Lung microvascular endothelial cell (primary cell): ENCODE measurements around the gene CADPS2. TPM values are rescaled to one million over a fixed set of nuclear protein-coding genes. Genes with fewer than 3 reads are reported as not detected.
"Not testable (repeated sequence)": the region's sequence is repeated elsewhere in the genome, so short reads cannot be mapped to it uniquely, and the experiment has no call there.

Experiments
- DNase-seq, 2 donors: peaks; one replicate each; pipeline versions ENCODE4 v3.0.0 to v3.0.0-alpha.2; 2010; ENCODE audit warnings: low read depth in 2 of 2
- total RNA-seq: library from RNA; depleted of rRNA; stranded (reverse); fragments of >200 nt; gene quantifications from 2 replicates; pipeline ENCODE4 v1.2.1, GENCODE V29; 2014

Gene CADPS2
- total RNA-seq, 1 donor from 2014 or later, result 48.0 TPM

DNA sequence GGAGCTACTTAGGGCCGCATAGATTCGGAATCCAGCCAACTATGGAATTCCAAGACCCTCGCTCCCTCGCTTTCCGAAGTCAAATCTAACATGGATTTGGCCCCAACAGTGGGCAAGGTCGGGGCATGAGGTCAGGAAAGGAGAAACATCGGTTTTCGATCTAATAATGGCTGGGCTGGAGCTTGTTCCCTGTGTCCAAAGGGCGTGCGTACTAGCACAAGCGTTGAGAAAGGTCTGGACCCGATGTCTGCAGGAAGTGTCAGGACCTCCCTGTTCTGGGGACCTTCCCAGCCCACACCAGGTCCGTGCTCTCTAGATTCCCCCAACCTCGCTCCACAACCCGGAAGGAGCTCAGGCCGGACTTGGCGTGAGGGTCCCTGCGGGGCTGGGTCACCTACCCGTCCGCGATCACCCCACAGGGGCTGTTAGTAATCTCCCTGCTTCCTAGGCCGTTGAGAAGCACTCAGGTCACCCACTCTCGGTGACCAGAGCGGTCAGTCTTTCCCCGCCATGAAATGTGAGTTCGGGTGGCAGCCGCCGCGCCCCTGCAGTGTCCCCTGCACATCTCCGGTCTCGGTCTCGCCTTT, 586.5 kb downstream of the CADPS2 start:
- no peak for DNase-seq

DNA sequence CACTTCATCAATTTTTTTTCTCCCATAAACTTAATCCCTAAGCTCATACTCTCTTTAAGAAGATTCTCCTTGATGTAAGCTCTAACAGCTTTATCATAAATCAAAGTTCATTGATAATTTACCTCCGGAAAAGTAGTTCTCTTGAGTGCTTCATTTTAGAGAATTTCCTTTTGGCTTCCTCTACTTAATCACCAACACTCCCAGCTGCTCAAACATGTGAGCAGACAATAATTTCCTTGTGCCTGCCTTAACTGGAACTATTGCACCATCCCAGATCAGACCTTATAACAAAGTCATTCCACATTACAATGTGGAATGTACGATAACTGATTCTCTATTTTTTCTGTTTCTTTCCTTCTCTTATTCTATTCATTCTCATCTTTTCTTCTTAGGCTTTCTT, 587.6 kb downstream of the CADPS2 start:
- DNase-seq, result no peak

DNA sequence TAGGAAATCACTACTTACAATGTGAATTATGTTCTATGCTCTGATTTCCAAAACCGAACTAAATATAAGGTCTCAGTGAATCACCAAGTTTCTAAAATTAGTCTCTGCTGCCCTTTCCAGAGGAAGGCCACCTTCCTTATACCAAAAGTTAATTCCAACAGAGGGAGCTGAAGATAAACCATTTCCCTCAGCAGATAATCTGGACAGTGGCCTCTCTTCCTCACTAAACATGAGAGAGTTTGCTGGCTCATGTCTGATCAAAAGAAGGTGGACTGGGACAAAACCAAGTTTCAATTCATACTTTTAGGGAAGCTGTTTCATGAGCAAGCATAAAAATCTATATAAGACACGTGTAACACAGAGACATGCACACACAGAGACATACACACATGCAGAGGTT, 588.1 kb downstream of the CADPS2 start:
- no peak for DNase-seq

DNA sequence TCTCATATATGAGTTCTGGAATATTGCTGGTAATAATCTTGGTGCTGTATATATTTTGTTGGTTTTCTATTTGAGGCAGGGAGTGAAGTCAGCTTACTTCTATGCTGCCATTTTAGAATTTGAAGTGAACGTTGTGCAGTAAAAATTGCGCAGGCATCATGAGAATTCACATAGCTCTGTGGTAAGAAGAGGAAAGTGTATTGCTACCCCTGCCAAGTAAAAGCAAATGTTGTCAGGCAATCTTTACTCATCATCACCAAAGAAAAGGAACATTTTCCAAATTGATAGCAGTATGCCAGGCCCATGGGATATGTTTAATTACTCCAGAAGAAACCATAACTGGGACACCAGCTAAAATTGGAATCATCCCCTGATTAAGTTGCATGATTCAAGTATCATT, 595.1 kb downstream of the CADPS2 start:
- DNase-seq, result no peak

DNA sequence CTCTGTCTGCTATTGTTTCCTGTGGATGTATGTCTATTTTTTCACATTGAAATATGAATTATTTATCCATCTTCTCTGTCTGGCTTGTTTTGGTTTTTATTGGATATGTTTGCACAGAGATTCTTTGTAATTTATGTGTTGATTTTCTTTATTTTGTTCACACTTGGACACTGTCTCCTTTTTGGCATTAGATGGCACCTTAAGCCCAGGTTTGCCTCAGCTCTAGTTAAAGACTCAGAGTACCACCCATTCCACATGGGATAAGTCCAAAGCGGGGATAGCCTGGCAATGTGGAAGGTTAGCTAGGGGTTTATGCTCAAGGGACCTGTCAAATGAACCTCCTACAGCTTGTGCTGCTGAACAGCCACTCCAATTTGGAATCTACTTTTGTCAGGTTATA, 595.8 kb downstream of the CADPS2 start:
- DNase-seq, result no peak

DNA sequence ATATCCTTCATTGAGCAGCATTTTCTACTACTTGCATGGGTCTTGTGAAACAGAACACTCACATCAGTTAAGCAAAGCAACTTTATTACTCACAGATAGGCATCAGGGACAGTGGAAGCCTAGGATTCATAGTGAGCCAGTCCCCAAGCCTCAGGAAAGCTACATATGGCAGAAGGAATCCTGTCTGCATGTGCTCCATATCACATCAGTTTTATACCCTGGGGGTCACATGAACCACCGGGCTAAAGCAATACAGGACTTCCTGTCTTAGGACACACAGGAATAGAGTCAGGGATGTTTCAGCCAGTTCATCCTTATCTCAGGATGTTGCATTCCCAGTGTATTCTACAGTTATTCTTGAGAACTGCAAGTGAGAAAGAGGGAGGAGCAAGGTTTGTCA, 596.8 kb downstream of the CADPS2 start:
- no peak for DNase-seq

DNA sequence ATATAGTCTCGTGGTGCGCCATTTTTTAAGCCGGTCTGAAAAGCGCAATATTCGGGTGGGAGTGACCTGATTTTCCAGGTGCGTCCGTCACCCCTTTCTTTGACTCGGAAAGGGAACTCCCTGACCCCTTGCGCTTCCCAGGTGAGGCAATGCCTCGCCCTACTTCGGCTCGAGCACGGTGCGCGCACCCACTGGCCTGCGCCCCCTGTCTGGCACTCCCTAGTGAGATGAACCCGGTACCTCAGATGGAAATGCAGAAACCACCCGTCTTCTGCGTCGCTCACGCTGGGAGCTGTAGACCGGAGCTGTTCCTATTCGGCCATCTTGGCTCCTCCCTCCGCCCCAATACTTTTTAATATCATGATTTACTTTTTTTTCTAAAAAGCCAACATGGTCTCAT, 601.7 kb downstream of the CADPS2 start:
- not testable (repeated sequence) for DNase-seq

DNA sequence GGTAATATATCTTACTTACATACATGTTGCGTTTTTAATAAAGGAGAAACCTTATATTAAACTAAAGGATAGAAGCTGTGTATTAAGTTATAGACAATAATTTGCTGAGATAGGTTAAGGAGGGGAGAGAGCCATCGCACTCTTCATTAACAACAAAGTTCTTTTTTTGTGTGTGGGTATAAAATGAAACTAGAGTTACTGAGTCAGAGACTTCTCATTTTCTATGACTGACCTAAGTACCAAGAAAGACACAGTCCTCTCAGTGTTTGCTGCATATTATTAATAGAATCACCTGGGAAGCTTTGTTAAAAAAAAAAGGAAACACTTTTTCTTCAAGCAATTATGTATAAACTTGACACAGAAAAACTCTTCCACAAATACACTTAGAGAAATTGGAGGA, 613.1 kb downstream of the CADPS2 start:
- no peak for DNase-seq

DNA sequence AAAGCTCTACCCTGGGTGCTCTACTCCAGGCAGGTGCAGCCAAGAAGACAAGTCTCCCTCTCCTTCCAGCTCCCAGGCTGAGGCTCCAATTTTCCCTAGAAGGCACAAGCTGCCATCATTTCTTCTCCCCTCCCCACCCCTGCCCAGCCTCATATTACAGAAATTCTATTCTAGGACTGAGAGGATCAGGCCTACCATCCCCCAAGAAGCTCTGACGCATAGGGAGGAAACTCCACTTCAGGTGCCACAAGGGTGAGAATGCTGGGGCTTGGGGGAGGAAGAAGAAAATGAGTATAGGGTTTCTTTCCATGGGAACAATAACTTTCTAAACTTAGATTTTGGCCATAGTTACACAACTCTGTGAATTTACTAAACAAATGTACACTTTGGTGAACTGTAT, 617.0 kb downstream of the CADPS2 start:
- DNase-seq, result no peak

Other genes with a start within 250 kb of the CADPS2 start
- gene RNF133, start 187.3 kb downstream of the CADPS2 start, total RNA-seq, result 0.22 and 0.60 TPM in 2 replicates
- gene RNF148, start 183.5 kb downstream of the CADPS2 start, total RNA-seq, result 0.44 and 0.60 TPM in 2 replicates
- not detected in 2 replicates for gene TAS2R16, start 109.2 kb upstream of the CADPS2 start, total RNA-seq